Transverse colon (tissue), 4 donors: Measurements from ENCODE around the gene TM9SF3.
"Not testable (repeated sequence)": the region's sequence is repeated elsewhere in the genome, so short reads cannot be mapped to it uniquely, and the experiment has no call there.

Source experiments
- CTCF ChIP-seq, 5 experiments: fragments of 200-600 bp in 3 of 5; fragments of 450-650 bp in 2 of 5; sonication (generic) in 3 of 5; IDR thresholded peaks; 1 replicate in 2 of 5; 2 replicates in 3 of 5; pipeline ENCODE4 v1.5.1; 2016 to 2017; ENCODE audit warnings: antibody characterized with exemption in 5 of 5, inconsistent platforms in 3 of 5, mild to moderate bottlenecking in 2 of 5, moderate library complexity in 1 of 5
- EP300 ChIP-seq: sonication (generic); formaldehyde crosslinking; IDR thresholded peaks from one replicate; pipeline ENCODE4 v1.6.1; 2017; ENCODE audit warnings: antibody characterized with exemption, low read depth
- POLR2A ChIP-seq: fragments of 450-650 bp; IDR thresholded peaks from one replicate; pipeline ENCODE4 v1.6.1; 2016; ENCODE audit warnings: antibody characterized with exemption, mild to moderate bottlenecking, moderate library complexity
- POLR2AphosphoS5 ChIP-seq, 3 donors: sonication (generic); formaldehyde crosslinking; IDR thresholded peaks; one replicate each; pipeline ENCODE4 v1.6.1; 2016; ENCODE audit warnings: antibody characterized with exemption in 3 of 3

GRCh38 chr10:96574564-96574963 lies 12.2 kb downstream of the TM9SF3 start:
- not testable (repeated sequence) for TF ChIP-seq CTCF (IDR thresholded peaks at IDR 0.05); POLR2A; EP300; POLR2AphosphoS5 (IDR thresholded peaks at IDR 0.05)
